ENCODE results near the gene RDH12.

DNA sequence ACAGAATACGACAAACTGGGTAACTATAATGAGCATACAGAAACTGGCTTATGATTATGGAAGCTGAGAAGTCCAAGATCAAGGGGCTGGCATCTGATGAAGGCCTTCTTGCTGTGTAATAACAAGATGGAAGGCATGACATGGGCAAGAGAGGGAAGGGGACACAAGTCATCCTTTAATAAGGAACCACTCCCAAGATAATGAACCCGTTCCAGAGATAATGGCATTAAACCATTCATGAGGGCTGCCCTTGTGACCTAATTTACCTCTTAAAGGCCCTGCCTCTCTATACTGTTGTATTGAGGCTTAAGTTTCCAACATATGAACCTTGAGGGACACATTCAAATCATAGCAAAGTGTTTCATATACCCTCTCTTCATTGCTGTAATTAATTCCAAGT lies 22.7 kb upstream of the RDH12 start:
- no peak for TF ChIP-seq CREM (IDR thresholded peaks at IDR 0.05; ENCODE audit: low read depth)
- no peak for TF ChIP-seq CHD2 (IDR thresholded peaks at IDR 0.05; ENCODE audit: low read depth, low read length)
- TF ChIP-seq, protein P1, sequence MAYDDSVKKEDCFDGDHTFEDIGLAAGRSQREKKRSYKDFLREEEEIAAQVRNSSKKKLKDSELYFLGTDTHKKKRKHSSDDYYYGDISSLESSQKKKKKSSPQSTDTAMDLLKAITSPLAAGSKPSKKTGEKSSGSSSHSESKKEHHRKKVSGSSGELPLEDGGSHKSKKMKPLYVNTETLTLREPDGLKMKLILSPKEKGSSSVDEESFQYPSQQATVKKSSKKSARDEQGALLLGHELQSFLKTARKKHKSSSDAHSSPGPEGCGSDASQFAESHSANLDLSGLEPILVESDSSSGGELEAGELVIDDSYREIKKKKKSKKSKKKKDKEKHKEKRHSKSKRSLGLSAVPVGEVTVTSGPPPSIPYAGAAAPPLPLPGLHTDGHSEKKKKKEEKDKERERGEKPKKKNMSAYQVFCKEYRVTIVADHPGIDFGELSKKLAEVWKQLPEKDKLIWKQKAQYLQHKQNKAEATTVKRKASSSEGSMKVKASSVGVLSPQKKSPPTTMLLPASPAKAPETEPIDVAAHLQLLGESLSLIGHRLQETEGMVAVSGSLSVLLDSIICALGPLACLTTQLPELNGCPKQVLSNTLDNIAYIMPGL (CRISPR knock-in tag; IDR thresholded peaks at IDR 0.05): no peak
- no peak for TF ChIP-seq NEUROD1 (IDR thresholded peaks at IDR 0.05; ENCODE audit: borderline replicate concordance, low read depth, low read length, partially characterized antibody)
- no peak for TF ChIP-seq SETDB1 (IDR thresholded peaks at IDR 0.05; ENCODE audit: low read length)
- TF ChIP-seq RBM39 (optimal IDR thresholded peaks at IDR 0.05; ENCODE audit: low read depth, low read length): no peak
- no peak for TF ChIP-seq HCFC1 (IDR thresholded peaks at IDR 0.05; ENCODE audit: low read depth, low read length)
- TF ChIP-seq, protein P2, sequence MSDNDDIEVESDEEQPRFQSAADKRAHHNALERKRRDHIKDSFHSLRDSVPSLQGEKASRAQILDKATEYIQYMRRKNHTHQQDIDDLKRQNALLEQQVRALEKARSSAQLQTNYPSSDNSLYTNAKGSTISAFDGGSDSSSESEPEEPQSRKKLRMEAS (CRISPR knock-in tag; IDR thresholded peaks at IDR 0.05): no peak
- no peak for TF ChIP-seq POLR2A (conservative IDR thresholded peaks at IDR 0.05)
- no peak for TF ChIP-seq EP300 (IDR thresholded peaks at IDR 0.05; ENCODE audit: low read length)
- TF ChIP-seq SLC30A9 (CRISPR knock-in tag; IDR thresholded peaks at IDR 0.05): no peak

Measured in K562 (cell line).